ENCODE measurements around the gene COPRS.
"Not testable (repeated sequence)": the region's sequence is repeated elsewhere in the genome, so short reads cannot be mapped to it uniquely, and the experiment has no call there.

The COPRS gene

DNA sequence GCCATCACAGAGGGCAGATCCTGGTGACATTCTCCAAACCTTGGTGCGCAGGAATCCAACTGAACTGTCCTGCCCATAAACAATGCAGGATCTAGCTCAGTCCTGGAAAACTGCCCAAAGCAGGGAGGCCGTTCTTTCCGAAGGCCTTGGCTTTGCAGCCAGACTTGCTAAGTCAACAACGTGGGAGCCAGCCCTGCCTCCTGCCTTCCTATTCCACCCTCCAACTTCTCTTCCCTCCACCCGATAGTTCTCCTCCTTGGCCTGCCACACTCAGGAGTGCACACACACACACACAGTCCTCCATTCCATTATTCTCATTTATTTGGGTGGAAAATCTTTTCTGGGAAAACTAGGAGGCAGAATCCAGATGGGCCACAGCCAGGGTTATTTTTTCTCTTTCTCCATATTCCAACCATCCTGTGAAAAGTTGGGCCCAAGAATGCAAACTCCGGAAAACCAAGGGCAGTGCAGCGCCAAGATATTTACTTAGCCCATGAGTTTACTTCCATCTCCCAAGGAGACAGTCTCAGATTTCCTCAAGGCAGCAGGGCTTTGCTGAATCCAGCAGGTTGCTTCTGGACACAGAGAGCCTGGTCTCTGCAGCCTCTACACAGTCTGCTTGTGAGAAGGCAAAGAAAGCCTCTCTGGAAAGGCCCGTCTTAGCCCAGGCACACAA lies 15.8 kb downstream of the COPRS start:
- no peak for DNase-seq

DNA sequence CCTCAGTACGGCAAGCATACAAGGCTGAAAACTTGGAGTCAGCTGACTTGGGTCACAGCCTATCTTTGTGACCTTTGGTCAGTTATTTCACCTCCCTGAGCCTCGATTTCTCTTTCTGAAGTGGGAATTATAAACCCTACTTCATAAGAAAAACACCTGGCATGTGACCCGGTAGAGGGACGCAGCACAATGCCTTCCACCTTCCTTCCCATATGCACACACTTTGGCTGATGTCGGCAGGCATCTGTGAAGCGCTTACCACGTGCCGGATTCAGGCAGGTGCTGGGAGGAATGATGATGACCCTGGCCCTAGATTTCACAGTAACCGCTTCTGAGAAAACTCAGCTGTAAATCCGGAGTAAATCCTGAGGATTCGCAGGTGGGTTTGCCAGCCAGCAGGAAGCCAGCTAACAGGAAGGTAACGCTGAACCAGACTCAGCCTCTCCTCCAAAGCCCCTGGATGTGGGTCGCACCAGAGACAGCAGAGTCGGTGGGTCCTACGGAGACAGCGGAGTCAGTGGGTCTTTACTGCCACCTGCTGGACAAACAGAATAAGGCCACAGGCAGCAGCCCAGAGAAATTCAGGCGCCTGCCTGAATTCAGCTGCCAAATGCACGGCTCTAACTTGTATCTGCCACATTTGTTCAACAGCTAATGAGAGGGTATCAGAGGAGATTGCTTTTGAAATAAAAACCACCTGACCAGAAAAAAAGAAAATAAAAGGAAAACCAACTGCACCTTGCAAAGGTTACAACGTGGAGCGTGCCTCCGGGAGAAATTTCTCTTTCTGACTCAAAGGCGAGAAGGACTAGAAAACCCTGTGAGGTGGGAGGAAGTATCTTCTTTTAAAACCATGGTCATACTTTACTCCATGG lies 16.6 kb downstream of the COPRS start:
- peak; percentile 56 for DNase-seq

DNA sequence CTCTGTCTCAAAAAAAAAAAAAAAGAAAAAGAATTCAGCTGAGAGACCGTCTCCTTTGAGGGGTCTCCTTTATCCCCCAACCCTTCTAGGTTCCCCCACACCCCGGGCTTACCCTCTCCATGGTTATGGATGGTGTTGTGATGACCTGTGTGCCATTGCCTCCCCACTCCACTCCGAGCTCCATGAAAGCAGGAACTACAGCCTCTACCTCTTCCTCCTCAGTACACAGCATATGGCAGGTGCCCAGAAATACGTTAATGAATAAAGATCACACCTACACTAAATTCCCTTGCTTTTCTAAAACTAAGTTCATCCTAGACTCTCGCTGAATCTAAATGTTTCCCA lies 17.2 kb downstream of the COPRS start:
- no peak for DNase-seq

DNA sequence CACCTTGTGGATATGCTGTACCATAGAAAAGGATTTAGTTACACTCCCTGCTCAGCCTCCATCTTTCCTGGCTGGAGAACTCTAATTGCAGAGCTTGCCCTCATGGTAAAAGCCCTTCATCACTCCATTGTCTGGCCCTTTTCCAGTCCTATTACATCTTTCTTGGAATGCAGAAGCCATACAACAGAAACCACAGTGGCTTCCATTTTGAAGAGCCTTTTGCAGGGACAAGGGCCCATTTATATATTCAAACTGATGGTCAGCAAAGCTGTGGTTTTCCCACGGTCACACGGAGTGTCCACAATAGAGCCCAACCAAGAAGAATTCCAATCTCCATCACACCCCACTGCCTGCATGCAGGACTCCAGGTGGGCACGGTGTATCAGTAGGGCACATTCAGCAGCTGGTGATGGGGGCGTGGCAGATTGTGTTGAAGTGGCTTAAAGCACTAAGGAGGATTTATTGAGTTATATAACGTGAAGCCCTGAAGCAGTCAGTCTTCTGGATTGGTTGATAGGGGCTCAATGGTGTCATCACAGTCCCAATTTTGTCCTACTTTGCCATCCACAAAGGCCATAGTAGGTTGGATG lies 20.3 kb downstream of the COPRS start:
- DNase-seq = no peak

DNA sequence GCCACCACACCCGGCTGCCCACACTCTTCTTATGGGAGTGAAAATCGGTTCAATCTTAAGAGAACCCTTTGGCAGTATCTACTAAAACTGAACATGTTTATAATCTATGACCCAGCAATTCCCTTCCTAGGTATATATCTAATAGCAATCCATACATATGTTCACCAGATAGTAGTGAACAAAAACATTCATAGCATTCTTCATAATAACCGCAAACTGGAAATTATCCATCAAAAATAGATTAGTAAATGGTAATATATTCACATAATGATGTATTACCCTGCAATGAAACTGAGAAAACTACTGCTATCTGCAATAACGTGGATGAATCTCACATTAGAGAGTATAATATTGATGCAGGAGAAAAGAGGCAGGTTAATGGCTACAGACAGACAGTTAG lies 23.1 kb downstream of the COPRS start:
- DNase-seq = no peak

DNA sequence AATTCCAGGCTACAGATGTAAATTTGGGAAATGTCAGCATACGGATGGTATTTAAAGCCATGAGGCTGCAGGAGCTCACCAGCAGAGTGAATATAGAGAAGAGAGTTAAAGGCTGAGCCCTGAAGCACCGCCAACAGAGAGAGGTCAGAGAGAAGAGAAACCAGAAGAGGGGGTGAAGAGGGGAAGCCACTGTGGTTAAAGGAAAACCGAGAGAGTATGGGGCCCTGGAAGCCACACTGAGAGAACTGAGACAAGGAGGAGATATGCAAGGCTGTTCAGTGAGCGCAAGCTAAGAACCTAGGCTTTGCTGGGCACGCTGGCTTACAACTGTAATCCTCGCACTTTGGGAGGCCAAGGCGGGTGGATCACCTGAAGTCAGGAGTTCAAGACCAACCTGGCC lies 24.6 kb downstream of the COPRS start:
- no peak for DNase-seq

DNA sequence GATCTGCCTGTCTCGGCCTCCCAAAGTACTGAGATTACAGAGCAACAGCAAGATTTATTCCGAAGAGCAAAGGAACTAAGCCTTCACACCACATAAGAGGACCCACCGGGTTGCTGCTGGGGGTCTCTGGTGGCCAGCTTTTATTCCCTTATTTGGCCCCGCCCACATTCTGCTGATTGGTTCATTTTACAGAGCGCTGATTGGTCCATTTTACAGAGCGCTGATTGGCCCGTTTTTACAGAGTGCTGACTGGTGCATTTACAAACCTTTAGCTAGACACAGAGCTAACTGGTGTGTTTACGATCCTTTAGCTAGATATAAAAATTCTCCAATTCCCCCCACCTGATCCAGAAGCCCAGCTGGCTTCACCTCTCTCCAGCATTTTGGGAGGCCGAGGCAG lies 26.3 kb downstream of the COPRS start:
- DNase-seq = no peak

DNA sequence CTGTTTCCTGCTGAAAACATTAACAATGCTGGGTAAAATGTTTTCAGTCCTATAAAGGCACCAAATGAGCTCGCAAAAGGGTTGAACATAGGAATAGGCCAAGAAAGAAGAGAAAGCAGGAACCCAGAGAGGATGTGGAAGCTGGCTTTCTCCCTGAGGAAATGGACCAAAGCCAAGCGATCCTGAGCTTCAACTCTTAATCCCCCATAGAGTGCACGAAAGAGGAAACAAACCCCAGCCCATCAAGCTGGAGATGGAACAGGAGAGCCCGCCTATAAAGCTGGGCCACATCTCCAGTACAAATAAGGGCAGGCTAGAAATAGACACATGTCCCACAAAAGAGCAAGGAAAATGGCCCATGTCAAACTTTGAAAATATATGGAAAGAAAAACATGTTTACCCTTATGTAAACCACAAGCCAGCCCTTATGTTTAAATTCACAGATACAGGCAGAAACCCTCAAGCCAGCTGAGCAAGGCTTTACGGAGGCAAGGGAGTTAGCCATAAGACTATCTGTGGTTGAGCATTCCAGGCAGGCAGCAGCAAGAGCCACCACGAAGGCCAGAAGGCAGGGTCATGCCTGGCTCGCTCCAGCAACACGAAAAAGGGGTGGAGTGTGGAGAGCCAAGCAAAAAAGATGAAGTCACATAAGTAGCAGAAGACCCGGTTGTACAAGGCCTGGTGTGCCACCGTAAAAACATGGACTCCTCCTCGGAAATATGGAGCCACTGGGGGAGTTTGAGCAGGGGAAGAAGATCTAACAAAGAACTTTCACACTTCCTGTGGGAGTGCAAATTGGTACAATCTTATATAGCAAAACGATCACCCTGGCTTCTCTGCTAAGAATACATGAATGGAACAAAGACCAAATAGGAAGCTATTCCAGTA lies 27.8 kb downstream of the COPRS start:
- DNase-seq = no peak

DNA sequence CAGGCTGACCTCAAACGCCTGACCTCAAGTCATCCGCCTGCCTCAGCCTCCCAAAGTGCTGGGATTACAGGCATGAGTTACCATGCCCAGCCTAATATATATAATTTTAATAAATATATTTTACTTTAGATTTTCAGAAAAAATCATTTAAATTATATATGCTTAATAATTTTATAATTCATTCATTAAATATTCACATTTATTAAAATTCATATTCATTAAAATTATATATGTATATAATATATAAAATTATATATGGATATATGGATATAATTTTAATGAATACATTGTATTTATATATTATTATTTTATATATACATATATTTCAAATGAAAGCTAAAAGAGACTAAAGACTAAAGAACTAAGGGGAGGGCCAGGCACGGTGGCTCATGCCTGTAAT lies 29.4 kb downstream of the COPRS start:
- no peak for DNase-seq

DNA sequence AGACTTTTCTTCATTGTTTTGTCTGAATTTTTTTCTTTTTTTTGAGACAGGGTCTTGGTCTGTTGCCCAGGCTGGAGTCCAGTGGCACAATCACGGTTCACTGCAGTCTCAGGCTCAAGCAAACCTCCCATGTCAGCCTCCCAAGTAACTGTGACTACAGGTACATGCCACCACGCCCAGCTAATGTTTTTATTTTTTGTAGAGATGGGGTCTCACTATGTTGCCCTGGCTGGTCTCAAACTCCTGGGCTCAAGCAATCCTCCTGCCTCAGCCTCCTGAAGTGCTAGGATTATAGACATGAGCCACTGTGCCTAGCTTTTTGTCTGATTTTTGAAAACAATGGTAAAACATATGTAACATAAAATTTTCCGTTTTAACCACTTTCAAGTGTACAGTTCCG lies 30.1 kb downstream of the COPRS start:
- DNase-seq = not testable (repeated sequence)

DNA sequence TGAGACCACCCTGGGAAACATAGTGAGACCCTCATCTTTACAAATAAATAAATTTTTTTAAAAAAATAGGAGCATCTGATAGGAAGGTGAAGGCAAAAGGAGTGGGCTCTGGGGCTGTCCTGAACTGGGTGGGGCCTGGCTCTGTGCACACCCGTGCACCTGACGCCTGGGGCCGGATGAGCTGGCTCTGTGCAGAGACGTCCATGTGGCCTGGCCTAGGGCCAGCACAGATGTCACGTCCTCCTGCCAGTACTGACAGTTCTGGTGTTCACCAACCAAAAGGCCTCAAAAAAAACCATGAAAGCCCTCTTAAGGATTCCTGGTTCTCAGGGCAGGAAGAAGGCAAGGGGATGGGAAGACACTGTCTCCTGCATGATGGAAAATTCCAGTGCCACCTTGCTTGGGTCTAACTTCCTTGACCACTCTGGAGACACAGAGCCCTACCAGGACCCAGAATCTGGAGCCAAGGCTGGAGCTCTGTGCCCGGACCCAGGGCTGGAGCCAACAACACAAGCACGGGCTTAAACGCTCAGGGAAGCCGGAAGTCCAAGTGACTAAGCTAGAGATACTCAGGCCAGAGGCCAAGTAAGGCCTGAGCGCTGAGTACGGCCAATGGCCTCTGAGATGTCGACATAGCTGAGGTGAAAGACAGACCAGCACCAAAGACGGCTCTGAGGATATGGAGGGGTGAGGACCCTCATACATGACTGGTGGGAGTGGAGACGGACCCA lies 32.9 kb downstream of the COPRS start:
- DNase-seq = no peak

DNA sequence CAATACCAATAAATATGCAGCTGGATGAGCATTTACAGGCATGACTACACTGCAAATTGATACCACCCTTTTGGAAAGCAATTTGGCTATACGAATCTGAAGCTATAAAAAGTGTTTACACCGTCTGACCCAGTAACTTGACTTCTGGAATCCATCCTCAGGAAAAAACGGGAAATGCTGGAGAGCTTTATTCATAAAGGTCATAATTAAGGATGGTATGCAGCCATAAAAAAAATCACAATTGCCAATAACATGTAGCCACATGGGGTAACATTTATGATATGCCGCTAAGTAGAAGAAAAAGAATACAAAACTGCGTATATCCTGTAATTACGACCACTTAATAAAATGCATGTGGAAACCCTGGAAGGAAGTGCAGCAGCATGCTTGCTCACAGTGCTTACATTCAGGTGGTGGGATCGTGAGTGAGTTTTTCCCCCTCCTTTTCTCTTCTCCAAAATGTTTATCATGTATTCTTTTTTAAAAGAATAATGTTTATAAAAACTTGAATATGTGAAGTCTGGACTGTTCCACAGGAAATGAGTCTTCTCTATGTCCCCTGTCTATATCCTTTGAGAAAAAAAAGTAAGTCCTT lies 34.2 kb downstream of the COPRS start:
- DNase-seq = no peak

DNA sequence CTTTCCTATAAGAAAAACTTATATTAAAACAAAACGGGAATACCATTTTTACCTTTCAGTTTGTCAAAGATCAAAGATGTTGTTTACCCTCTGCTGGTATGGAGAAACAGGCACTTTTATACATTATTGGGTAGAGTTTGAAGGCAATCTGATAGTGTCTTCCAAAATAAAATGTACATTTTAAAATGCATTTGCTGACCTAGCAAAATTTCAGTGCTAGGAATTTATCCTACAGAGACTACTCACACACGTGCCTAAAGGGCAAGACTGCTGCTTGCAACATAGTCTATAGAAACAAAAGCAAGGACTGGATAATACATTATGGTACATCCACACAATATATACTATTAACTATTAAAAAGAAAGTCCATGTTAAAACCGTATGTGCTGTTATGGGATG lies 36.0 kb downstream of the COPRS start:
- no peak for DNase-seq

DNA sequence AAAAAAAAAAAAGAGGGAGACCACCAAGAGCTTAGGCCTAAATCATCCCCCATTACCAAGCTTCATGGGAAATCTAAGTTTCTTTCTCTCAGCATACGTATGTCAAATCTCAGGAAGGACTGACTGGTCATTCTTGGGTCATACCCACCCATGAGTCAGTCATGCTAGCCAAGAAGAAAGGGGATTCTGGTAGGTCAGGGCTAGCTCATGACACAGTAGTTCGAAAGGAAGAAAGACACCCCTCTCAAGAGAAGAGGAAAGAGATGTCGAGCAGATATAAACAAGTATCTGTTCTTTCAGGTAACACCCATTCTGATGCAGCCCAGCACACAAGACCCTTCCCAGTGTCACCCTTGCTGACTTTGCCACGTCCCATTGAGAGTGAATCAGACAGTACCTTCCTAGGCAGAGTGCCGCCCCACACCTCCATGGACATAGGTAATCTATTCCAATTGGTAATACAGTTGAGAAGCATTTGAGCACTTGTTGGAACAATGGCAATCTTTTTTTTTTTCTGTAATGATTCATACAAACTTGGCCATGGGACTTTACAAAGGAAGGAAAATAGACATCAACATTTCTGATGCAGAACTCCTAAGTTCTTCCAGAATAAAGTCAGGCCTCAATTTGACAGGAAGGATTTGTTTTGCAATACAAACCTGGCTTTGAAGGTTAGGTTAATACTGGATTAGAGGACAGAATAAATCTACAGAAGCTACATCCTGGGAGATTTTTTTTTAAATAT lies 38.2 kb downstream of the COPRS start:
- DNase-seq = no peak

DNA sequence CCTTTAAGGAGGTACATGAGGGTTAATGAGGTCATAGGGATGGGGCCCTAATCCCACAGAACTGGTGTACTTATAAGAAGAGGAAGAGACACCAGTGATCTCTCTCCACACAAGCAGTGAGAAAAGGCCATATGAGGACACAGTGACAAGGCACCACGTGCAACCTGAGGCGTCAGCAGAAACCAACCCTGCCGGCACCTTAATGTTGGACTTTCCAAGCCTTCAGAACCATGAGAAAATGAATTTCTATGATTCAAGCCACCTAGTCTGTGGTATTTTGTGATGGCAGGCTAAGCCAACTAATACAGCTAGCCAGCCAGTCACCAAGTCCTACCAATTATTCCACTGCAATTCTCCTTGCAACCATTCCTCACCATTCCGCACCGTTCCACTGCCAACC lies 39.5 kb downstream of the COPRS start:
- DNase-seq = no peak

DNA sequence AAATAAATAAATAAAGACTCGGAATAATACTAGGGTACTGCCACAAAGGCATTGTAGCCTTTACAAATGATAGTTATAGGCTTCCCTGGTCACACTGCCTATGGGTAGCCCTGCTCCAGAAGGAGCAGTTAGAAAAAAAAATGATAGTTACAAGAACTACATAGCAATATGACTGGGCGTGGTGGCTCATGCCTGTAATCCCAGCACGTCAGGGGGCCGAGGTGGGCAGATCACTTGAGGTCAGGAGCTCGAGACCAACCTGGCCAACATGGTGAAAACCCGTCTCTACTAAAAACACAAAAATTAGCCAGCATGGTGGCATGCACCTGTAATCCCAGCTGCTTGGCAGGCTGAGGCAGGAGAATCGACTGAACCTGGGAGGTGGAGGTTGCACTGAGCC lies 40.2 kb downstream of the COPRS start:
- not testable (repeated sequence) for DNase-seq

DNA sequence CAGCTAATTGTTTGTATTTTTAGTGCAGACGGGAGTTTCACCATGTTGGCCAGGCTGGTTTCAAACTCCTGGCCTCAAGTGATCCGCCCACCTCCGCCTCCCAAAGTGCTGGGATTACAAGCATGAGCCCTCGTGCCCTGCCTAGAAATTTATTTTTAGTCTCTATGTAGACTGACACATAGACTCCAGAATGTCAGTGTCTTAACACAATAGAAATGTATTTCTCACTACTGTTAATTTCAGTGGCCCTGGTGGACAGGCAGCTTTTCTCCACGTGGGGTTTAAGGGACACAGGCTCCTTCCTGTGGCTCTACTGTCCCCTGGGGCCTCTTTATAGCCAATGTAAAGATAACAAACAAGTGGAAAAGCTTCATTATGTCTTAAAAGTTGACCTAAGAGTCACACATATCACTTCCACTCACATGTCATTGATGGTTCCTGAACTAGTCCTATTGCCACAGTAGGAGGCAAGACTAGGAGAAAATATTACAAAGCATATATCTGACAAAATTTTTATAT lies 43.8 kb downstream of the COPRS start:
- DNase-seq = no peak

DNA sequence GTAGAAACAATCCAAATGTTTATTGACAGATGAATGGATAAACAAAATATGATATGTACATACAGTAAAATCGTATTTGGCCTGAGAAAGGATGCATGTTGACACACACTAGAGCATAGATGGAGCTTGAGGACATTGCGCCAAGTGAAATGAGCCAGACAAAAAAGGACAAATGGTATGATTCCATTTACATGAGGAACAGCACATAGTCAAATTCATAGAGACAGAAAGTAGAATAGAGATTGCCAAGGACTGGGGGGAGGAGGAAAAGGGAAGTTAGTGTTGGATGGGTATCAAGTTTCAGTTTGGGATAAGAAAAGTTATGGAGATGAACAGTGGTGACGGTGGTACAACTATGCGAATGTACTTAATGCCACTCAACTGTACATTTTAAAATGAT lies 47.9 kb downstream of the COPRS start:
- no peak for DNase-seq

DNA sequence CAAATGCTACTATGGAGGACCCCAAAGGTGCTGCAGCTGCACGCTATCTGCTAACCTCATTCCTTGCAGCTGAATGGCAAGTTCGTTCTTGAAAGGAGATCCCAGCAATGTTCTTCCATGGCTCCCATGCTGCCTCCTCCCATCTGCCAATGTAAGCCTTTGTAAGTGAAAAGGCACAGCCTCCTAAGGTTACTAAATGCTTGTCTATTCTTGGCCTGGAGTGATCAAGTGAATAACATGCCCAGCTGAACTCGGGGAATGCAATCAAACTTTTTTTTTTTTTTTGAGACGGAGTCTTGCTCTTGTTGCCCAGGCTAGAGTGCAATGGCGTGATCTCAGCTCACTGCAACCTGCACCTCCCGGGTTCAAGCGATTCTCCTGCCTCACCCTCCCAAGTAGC lies 49.2 kb downstream of the COPRS start:
- DNase-seq = not testable (repeated sequence)

DNA sequence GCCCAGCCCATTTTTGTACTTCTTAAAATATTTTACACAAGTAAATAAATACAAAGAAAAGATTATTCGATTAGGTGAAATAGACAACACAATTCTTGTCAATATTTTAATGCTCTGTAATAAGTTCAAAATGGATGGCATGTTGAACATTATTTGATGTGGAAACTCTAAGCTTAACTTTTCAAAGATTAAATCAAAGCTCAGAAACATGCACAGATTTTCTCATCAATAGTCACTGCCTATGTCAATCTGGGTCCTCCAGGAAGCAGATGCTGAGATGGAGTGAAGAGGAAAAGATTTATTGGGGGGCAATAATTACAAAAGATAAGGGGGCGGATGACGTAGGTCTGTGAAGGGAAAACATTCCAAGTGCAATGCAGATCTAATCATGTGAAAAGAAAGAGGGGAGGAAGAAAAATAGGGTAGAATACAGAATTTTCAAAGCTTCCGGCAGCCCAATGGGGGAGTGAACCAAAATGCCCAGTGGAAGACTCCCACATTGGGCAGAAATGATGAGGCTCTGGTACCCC lies 50.5 kb downstream of the COPRS start:
- no peak for DNase-seq

DNA sequence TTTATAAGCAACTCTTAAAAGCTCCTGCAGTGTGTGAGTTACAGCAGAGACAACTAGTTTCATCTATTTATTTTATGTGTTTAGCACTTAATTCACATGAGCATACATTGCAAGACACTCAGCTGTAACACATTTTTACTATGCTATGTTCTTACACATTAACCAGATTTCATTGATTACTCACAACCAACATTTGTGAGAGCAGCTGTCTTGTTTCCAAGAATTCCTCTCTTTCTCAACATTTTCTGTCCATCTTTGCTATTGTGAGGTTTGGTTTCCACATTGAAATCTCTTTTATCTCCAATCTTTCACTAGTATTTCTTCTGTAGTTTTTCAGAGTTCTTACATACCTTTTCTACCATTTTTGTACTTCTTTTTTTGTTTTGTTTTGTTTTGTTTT lies 51.2 kb downstream of the COPRS start:
- no peak for DNase-seq

Data from CD4-positive, alpha-beta T cell treated with Interleukin-4 for 4 hours (primary cell).